Measurements from ENCODE around the gene GRXCR2. TPM values are rescaled to one million over a fixed set of nuclear protein-coding genes. Genes with fewer than 3 reads are reported as not detected.

GRXCR2 gene
- total and polyA plus RNA-seq, 2 experiments from 2014 or later = not detected

- DNase-seq = no peak
- Histone ChIP-seq H3K27ac (no peak overlapping the region), H3K4me2 (ENCODE audit: unreplicated experiment) (no peak overlapping the region), H3K4me1 (ENCODE audit: insufficient read depth) (peaks cover 12% of the 10 kb centered on the region; the same call in 1 of the 2 replicates), H3K9ac (no peak overlapping the region), H3K9me2 (ENCODE audit: insufficient read depth) (no peaks in the 10 kb centered on the region), H3K36me3 (ENCODE audit: low read depth) (no peaks in the 10 kb centered on the region), H3F3A (ENCODE audit: insufficient read depth) (no peaks in the 10 kb centered on the region), H3K27me3 (replicated peaks; ENCODE audit: insufficient read depth) (no peaks in the 10 kb centered on the region), H2AFZ (no peak overlapping the region), H4K20me1 (ENCODE audit: insufficient read depth) (no peaks in the 10 kb centered on the region), H3K79me2 (ENCODE audit: insufficient read depth) (no peaks in the 10 kb centered on the region), H3K4me3 (no peak overlapping the region), H3K9me3 (ENCODE audit: low read depth) (no peaks in the 10 kb centered on the region)
- in situ Hi-C loops (cut with MboI) = no loop called here
- 82 to 83% methylated on average over 6 of the region's 6 CpGs for WGBS, 2 experiments (ENCODE audit: low coverage in 1 of 2, low lambda C conversion rate in 2 of 2, missing lambda C conversion rate in 2 of 2)
- TF ChIP-seq EZH2 (IDR thresholded peaks at IDR 0.05; ENCODE audit: insufficient read depth, poor library complexity, severe bottlenecking) (no peak), EZH2phosphoT487 (IDR thresholded peaks at IDR 0.05; ENCODE audit: insufficient read depth, low read depth) (no peak)
These were observed 13.4 kb downstream of the GRXCR2 start for GRCh38 chr5:145859453-145859852.

- no peaks in the 10 kb centered on the region for H3K9me2 ChIP-seq (ENCODE audit: insufficient read depth)
- no peak overlapping the region for H3K9ac ChIP-seq
- H3K27me3 ChIP-seq (replicated peaks; ENCODE audit: insufficient read depth) = no peaks in the 10 kb centered on the region
- no peak overlapping the region for H3K4me3 ChIP-seq
- TF ChIP-seq EZH2phosphoT487 (IDR thresholded peaks at IDR 0.05; ENCODE audit: insufficient read depth, low read depth) (no peak), EZH2 (IDR thresholded peaks at IDR 0.05; ENCODE audit: insufficient read depth, poor library complexity, severe bottlenecking) (no peak)
- no peaks in the 10 kb centered on the region for H3K36me3 ChIP-seq (ENCODE audit: low read depth)
- WGBS, 2 experiments (ENCODE audit: low coverage in 1 of 2, low lambda C conversion rate in 2 of 2, missing lambda C conversion rate in 2 of 2) = 90 to 94% methylated on average over 4 of the region's 4 CpGs
- no peak overlapping the region for H3K4me2 ChIP-seq (ENCODE audit: unreplicated experiment)
- no peak overlapping the region for H3K27ac ChIP-seq
- peaks cover 14% of the 10 kb centered on the region; the same call in 1 of the 2 replicates for H3K4me1 ChIP-seq (ENCODE audit: insufficient read depth)
- H3K79me2 ChIP-seq (ENCODE audit: insufficient read depth) = no peaks in the 10 kb centered on the region
- peak; percentile 10 for DNase-seq
- no peaks in the 10 kb centered on the region for H4K20me1 ChIP-seq (ENCODE audit: insufficient read depth)
- no peak overlapping the region for H2AFZ ChIP-seq
- H3K9me3 ChIP-seq (ENCODE audit: low read depth) = no peaks in the 10 kb centered on the region
- H3F3A ChIP-seq (ENCODE audit: insufficient read depth) = no peaks in the 10 kb centered on the region
- in situ Hi-C loops (cut with MboI) = no loop called here
These were observed 13.9 kb downstream of the GRXCR2 start for GRCh38 chr5:145858959-145859358.

GRCh38 chr5:145856285-145856818 lies 16.5 kb downstream of the GRXCR2 start:
- 14 to 15% methylated on average over 24 to 25 of the region's 25 CpGs for WGBS, 2 experiments (ENCODE audit: low coverage in 1 of 2, low lambda C conversion rate in 2 of 2, missing lambda C conversion rate in 2 of 2)
- Histone ChIP-seq H3F3A (ENCODE audit: insufficient read depth) (no peaks in the 10 kb centered on the region), H4K20me1 (ENCODE audit: insufficient read depth) (no peaks in the 10 kb centered on the region), H3K9me2 (ENCODE audit: insufficient read depth) (no peaks in the 10 kb centered on the region), H3K27me3 (replicated peaks; ENCODE audit: insufficient read depth) (no peaks in the 10 kb centered on the region), H3K4me2 (ENCODE audit: unreplicated experiment) (peak overlapping the region; percentile 65), H3K4me3 (peak overlapping the region; percentile 49), H3K9me3 (ENCODE audit: low read depth) (no peaks in the 10 kb centered on the region), H3K36me3 (ENCODE audit: low read depth) (no peaks in the 10 kb centered on the region), H2AFZ (peak overlapping the region; percentile 75), H3K79me2 (ENCODE audit: insufficient read depth) (no peaks in the 10 kb centered on the region), H3K27ac (no peak overlapping the region; the same call in 1 of the 2 replicates), H3K9ac (peak overlapping the region; percentile 63), H3K4me1 (ENCODE audit: insufficient read depth) (peaks cover 14% of the 10 kb centered on the region; the same call in 1 of the 2 replicates)
- in situ Hi-C loops (cut with MboI) = no loop called here
- peak; percentile 83 for DNase-seq
- TF ChIP-seq EZH2phosphoT487 (IDR thresholded peaks at IDR 0.05; ENCODE audit: insufficient read depth, low read depth) (no peak), EZH2 (IDR thresholded peaks at IDR 0.05; ENCODE audit: insufficient read depth, poor library complexity, severe bottlenecking) (no peak)

GRCh38 chr5:145855763-145856267 lies 17.0 kb downstream of the GRXCR2 start:
- Histone ChIP-seq H3K9me2 (ENCODE audit: insufficient read depth) (no peaks in the 10 kb centered on the region), H3K4me3 (peak overlapping the region; percentile 49), H4K20me1 (ENCODE audit: insufficient read depth) (no peaks in the 10 kb centered on the region), H3K79me2 (ENCODE audit: insufficient read depth) (no peaks in the 10 kb centered on the region), H3K9me3 (ENCODE audit: low read depth) (no peaks in the 10 kb centered on the region), H3K27ac (no peak overlapping the region; the same call in 1 of the 2 replicates), H3K4me2 (ENCODE audit: unreplicated experiment) (peak overlapping the region; percentile 65), H3F3A (ENCODE audit: insufficient read depth) (no peaks in the 10 kb centered on the region), H3K9ac (peak overlapping the region; percentile 63), H3K4me1 (ENCODE audit: insufficient read depth) (peaks cover 14% of the 10 kb centered on the region; the same call in 1 of the 2 replicates), H2AFZ (peak overlapping the region; percentile 75), H3K36me3 (ENCODE audit: low read depth) (no peaks in the 10 kb centered on the region), H3K27me3 (replicated peaks; ENCODE audit: insufficient read depth) (no peaks in the 10 kb centered on the region)
- in situ Hi-C loops (cut with MboI) = no loop called here
- TF ChIP-seq EZH2phosphoT487 (IDR thresholded peaks at IDR 0.05; ENCODE audit: insufficient read depth, low read depth) (no peak), EZH2 (IDR thresholded peaks at IDR 0.05; ENCODE audit: insufficient read depth, poor library complexity, severe bottlenecking) (no peak)
- DNase-seq = no peak
- WGBS, 2 experiments (ENCODE audit: low coverage in 1 of 2, low lambda C conversion rate in 2 of 2, missing lambda C conversion rate in 2 of 2) = 81 to 83% methylated on average over 4 of the region's 4 CpGs
